ENCODE data around the gene NELL1.

DNA sequence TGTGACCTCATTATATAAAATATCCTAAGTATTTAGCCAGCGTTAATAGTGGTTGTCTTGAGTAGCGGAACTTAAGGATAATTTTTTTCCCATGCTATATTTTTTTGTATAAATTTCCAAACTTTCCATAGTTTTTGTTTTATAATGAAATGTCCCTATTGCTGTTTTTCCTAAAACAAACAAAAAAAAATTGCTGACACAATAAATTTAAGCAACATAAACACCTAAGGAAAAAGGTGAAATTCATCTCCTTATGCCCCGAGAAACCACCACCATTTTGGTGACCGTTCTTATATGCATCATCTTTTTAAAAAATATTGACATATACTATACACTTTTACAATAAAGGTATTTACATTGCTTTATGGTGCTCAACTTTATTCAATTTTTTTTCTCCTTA, 814.7 kb downstream of the NELL1 start:
- TF ChIP-seq, protein P1, sequence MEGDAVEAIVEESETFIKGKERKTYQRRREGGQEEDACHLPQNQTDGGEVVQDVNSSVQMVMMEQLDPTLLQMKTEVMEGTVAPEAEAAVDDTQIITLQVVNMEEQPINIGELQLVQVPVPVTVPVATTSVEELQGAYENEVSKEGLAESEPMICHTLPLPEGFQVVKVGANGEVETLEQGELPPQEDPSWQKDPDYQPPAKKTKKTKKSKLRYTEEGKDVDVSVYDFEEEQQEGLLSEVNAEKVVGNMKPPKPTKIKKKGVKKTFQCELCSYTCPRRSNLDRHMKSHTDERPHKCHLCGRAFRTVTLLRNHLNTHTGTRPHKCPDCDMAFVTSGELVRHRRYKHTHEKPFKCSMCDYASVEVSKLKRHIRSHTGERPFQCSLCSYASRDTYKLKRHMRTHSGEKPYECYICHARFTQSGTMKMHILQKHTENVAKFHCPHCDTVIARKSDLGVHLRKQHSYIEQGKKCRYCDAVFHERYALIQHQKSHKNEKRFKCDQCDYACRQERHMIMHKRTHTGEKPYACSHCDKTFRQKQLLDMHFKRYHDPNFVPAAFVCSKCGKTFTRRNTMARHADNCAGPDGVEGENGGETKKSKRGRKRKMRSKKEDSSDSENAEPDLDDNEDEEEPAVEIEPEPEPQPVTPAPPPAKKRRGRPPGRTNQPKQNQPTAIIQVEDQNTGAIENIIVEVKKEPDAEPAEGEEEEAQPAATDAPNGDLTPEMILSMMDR (conservative IDR thresholded peaks at IDR 0.05; ENCODE audit: low read depth in 2 of 2) = no peak
- TF ChIP-seq, protein P2, sequence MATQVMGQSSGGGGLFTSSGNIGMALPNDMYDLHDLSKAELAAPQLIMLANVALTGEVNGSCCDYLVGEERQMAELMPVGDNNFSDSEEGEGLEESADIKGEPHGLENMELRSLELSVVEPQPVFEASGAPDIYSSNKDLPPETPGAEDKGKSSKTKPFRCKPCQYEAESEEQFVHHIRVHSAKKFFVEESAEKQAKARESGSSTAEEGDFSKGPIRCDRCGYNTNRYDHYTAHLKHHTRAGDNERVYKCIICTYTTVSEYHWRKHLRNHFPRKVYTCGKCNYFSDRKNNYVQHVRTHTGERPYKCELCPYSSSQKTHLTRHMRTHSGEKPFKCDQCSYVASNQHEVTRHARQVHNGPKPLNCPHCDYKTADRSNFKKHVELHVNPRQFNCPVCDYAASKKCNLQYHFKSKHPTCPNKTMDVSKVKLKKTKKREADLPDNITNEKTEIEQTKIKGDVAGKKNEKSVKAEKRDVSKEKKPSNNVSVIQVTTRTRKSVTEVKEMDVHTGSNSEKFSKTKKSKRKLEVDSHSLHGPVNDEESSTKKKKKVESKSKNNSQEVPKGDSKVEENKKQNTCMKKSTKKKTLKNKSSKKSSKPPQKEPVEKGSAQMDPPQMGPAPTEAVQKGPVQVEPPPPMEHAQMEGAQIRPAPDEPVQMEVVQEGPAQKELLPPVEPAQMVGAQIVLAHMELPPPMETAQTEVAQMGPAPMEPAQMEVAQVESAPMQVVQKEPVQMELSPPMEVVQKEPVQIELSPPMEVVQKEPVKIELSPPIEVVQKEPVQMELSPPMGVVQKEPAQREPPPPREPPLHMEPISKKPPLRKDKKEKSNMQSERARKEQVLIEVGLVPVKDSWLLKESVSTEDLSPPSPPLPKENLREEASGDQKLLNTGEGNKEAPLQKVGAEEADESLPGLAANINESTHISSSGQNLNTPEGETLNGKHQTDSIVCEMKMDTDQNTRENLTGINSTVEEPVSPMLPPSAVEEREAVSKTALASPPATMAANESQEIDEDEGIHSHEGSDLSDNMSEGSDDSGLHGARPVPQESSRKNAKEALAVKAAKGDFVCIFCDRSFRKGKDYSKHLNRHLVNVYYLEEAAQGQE (IDR thresholded peaks at IDR 0.05; ENCODE audit: unreplicated experiment) = no peak
- no peak for TF ChIP-seq POLR2AphosphoS5 (IDR thresholded peaks at IDR 0.05; ENCODE audit: low read depth)
- no peak for TF ChIP-seq EZH2 (IDR thresholded peaks at IDR 0.05; ENCODE audit: low read depth, unreplicated experiment)
- TF ChIP-seq EZH2phosphoT487 (IDR thresholded peaks at IDR 0.05; ENCODE audit: unreplicated experiment) = no peak
- TF ChIP-seq ZNF331 (CRISPR knock-in tag; IDR thresholded peaks at IDR 0.05; ENCODE audit: low read depth) = no peak
- no peak for TF ChIP-seq CREB1 (CRISPR knock-in tag; IDR thresholded peaks at IDR 0.05; ENCODE audit: low read depth)
- TF ChIP-seq, protein P3, sequence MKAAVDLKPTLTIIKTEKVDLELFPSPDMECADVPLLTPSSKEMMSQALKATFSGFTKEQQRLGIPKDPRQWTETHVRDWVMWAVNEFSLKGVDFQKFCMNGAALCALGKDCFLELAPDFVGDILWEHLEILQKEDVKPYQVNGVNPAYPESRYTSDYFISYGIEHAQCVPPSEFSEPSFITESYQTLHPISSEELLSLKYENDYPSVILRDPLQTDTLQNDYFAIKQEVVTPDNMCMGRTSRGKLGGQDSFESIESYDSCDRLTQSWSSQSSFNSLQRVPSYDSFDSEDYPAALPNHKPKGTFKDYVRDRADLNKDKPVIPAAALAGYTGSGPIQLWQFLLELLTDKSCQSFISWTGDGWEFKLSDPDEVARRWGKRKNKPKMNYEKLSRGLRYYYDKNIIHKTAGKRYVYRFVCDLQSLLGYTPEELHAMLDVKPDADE (IDR thresholded peaks at IDR 0.05) = no peak
- no peak for TF ChIP-seq ZNF114 (CRISPR knock-in tag; IDR thresholded peaks at IDR 0.05)
- no peak for TF ChIP-seq STAT1 (IDR thresholded peaks at IDR 0.05; ENCODE audit: unreplicated experiment)

Data from GM23338 (cell line).